Colon (tissue), 2 donors: ENCODE results near the gene INKA1.
"Not testable (repeated sequence)": the region's sequence is repeated elsewhere in the genome, so short reads cannot be mapped to it uniquely, and the experiment has no call there.

ENCODE experiments used
- FAIRE-seq: peaks from 2 replicates; lab custom pipeline; 2012; peaks lifted over from hg19 to GRCh38; lab: Jason Lieb, UNC
- donor health status: control.
- donor health status: control.

The INKA1 gene

DNA sequence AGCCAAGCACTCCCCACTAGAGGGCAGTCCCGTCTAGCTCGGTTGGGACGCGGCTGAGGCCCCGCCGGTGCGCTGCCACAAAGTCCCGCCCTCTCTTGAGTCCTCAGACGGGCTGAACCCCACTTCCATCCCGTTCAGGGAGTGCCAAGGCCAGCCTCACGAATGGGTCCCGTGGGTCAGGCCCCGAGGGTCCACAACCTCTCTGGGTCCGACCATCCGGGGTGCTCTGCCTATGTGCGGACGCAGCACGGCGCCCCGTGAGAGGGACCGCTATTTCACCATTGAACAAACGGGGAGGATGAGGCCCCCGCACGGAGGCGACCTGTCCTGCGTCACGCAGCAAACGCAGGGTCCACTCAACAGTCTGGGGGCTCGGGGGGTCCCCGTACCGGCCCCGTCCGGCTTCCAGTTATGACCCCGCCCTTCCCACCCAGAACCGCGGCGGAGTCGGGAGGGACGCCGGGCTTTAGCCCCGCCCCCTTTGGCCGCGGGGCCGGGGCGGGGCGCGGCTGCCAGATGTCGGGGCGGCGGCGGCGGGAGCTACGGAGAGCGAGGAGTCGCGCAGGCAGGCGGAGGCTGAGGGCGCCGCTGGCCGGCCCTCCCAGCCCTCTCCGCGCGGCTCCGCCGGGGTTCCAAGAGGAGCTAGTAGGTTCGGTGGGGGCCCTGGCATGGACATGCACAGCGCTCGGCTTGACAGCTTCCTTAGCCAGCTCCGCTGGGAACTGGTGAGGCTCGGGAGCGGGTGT, at the start of gene INKA1:
TSS of gene INKA1 (plus strand) at position 543 of the 746 bp plus-strand sequence. CDS start at position 675, 132 bp downstream.
- no peak for FAIRE-seq

DNA sequence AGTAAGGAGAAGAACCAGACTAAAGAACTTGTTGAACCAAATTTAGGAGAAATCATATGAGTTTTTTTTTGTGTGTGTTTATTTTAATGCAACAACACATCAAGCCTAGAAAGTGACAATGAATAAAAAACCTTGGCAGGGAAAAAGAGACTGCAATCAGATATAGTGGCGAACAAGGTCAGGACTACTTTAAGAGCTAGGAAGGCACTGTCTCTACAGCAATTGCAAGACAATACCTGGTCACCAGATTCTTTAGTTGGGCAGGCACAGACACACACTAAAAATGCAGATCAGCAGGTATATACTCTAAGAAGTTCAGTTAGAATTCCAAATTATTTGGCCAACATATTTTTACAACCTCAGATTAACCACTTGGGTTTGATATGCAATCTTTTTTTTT, 48.5 kb upstream of the INKA1 start:
- FAIRE-seq = no peak

DNA sequence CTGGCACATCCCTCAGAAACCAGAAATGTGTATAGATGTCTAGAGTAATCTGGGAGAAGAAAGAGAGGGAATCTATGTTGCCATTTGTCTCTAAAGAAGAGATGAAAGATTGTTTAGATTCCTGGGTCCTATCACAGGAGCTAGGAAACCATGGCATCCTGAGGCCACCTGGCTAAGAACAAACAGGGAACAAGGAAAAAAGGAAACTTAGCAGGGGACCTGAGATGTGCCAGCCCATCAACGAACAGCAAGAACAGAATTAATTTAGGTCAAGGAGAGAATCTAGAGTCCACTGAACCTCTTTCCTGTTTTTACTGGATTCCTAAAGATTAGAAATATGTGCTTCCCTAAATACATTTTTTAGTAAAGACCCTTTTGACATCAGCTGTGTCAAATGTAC, 47.0 kb upstream of the INKA1 start:
- no peak for FAIRE-seq

DNA sequence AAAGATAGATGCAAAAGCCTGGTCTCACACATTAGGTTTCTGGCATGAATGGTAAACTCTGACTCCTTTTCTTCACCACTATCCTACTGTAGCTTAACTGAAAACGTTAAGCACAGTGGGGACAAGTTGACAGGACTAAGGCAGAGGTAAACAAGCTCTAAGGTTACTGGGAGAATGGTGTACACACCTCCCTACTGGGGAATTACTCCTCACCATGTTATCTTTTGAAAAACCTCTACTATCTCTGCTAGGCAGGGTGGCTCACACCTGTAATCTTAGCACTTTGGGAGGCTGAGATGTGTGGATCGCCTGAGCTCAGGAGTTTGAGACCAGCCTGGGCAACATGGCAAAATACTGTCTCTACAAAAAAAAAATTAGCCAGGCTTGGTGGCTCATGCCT, 45.9 kb upstream of the INKA1 start:
- FAIRE-seq = no peak

DNA sequence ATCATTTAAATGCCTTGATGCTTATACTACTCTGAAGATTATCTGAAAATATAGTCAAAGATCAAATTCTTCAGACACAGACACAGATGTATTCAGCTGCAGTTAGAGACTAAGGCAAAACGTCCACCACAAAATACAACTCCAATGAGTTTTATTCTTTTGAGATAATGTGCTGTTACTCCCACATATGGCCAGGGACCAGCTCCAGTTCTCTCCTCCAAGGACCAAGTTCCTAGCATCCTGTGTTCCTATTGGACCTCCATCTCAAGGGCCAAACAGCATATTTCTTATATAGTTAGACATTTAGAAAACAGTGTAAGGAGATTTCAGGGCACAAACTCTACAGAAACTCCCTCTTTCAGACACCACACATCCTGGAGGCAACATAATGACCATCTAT, 43.8 kb upstream of the INKA1 start:
- FAIRE-seq = no peak

DNA sequence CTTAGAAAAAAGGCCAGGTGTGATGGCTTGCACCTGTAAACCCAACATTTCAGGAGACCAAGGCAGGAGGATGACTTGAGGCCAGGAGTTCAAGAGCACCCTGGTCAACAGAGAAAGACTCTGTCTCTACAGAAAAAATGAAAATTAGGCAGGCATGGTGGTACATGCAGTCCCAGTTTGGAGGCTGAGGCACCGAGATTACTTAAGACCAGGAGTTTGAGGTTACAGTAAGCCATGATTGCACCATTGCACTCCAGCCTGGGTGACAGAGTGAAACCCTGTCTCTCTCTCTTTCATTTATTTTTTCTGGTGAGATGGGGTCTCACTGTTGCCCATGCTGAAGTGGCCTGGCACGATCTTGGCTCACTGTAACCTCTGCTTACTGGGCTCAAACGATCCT, 41.4 kb upstream of the INKA1 start:
- no peak for FAIRE-seq

DNA sequence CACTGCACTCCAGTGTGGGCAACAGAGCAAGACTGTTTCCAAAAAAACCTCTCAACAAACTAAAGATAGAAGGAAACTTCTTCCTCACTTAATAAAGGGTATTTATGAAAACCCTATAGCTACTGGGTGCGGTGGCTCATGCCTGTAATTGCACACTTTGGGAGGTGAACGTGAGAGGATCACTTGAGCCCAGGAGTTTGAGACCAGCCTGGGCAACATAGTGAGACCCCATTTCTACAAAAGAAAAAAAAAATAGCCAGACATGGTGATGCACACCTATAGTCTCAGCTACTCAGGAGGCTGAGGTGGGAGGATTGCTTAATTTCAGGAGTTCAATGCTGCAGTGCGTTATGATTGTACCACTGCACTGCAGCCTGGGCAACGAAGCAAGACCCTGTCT, 39.1 kb upstream of the INKA1 start:
- FAIRE-seq = no peak

DNA sequence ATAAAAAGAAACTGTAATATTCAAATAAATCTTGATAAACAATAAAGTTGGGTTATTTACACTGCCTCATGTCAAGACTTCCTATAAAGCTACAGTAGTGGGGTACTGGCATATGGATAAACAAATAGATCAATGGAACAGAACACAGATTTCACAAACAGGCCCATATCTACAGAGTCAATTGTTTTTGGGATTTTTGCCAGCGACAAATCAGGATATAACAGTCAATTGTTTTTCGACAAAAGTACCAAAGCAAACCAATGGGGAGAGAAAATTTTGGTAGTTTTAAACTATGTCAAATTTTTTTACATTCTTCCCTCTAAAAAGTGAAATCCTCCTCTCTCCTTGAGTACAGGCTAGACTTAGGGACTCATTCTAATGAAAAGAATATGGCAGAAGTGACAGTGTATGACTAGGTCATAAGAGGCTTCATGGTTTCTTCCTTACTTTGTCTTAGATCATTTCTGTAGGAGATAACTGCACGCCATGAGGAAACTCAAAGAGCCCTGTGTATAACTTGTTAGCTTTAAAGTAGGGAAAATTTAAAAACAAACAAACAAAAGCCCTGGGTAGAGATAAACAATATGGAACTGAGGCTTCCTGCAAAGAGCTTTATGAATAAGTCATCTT, 33.7 kb upstream of the INKA1 start:
- no peak for FAIRE-seq

DNA sequence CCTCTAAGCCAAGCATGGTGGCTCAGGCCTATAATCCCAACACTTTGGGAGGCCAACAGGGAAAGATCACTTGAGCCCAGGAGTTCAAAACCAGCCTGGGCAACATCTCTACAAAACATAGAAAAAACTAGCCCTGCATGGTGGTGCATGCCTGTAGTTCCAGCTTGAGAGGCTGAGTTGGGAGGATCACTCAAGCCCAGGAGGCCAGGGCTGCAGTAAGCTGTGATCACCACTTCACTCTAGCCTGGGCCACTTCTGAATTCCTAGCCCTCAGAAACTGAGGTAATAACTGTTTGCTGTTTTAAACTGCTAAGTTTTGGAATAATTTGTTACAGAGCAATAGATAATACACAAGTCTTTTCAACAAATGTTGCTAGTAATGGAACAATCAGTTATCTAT, 33.1 kb upstream of the INKA1 start:
- no peak for FAIRE-seq

DNA sequence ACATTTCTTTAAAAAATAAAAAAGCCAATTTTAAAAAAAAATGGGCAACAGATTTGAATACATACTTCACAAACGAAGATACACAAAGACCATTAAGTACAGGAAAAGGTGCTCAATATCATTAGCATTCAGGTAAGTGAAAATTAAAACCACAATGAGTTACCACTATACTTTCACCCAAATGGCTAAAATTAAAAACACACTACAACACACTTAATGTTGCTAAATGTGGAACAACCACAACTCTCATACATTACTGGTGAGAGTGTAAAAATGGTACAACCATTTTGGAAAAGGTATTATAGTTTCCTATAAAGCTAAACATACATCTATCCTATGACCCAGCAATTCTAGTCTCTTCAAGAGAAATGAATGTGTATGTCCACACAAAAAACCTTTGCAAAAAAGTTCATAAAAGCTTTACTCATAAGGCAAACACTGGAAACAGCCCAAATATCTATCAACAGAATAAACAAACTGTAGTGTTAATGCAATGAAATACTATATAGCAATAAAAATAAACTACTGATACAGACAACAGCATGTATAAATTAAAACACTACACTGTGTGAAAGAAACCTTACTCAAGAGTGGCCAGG, 31.6 kb upstream of the INKA1 start:
- FAIRE-seq = no peak

DNA sequence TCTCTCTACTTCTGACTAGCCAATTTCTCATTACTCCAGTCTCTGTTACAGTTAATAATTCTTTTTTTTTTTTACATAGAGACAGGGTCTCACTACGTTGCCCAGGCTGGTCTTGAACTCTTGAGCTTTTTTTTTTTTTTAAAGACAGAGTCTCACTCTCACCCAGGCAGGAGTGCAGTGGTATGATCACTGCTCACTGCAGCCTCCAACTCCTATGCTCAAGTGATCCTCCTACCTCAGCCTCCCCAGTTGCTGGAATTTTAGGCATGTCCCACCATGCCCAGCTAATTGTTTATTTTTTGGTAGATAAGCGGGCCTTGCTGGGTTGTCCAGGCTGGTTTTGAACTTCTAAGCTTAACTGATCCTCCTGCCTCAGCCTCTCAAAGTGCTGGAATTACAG, 30.4 kb upstream of the INKA1 start:
- no peak for FAIRE-seq

DNA sequence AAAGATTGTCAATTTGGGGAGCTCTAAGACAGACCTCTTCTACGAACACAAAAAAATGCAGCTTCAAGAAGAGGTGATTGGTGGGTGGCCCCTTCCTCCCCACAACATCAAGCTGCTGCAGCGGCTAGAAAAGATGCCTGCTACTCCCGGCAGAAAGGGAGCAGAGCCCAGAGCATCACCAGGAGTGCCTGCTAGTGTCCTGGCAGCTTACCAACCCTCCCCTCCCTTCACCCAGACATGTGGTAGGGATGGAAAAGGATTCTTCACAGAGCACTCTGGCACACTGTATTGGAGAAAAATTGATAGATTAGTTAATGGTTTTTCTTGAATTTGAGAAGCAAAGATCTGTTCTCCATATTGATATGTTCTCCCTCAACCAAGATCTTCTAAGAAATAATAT, 27.5 kb upstream of the INKA1 start:
- no peak for FAIRE-seq

DNA sequence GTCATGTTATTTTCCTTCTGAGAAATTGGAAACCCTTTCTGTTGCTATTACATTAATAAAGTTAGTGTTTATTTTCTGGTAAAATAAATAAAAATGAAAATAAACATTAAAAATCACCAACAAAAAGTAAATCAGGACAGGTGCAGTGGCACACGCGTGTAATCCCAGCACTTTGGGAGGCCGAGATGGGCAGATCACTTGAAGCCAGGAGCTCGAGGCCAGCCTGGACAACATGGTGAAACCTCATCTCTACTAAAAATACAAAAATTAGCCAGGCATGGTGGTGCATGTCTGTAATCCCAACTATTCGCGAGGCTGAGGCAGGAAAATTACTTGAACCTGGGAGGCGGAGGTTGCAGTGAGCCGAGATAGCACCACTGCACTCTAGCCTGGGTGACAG, 27.0 kb upstream of the INKA1 start:
- FAIRE-seq = not testable (repeated sequence)

DNA sequence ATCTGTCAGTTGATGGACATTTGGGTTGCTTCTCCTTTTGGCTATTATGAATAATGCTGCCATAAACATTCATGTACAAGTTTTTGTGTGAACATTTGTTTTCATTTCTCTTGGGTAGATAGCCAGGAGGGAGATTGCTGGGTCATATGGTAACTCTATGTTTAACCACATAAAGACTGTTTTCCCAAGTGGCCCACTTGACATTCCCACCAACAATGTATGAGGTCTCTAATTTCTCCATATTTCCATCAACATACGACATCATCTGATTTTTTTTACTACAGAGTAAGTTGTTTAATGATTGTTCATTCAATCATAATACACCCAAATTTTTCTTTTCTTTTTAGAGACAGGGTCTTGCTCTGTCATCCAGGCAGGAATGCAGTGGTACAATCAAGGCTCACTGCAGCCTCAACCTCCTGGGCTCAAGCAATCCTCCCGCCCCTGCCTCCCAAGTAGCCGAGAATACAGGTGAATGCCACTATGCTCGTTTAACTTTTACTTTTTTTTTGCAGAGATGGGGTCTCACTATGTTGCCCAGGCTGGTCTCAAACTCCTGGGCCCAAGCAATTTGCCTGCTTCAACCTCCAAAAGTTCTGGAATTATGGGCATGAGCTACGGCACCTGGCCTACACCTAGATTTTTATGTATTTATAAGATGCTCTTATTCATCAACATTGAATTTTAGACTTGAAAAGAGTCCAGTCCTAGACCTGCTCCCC, 23.5 kb upstream of the INKA1 start:
- no peak for FAIRE-seq

DNA sequence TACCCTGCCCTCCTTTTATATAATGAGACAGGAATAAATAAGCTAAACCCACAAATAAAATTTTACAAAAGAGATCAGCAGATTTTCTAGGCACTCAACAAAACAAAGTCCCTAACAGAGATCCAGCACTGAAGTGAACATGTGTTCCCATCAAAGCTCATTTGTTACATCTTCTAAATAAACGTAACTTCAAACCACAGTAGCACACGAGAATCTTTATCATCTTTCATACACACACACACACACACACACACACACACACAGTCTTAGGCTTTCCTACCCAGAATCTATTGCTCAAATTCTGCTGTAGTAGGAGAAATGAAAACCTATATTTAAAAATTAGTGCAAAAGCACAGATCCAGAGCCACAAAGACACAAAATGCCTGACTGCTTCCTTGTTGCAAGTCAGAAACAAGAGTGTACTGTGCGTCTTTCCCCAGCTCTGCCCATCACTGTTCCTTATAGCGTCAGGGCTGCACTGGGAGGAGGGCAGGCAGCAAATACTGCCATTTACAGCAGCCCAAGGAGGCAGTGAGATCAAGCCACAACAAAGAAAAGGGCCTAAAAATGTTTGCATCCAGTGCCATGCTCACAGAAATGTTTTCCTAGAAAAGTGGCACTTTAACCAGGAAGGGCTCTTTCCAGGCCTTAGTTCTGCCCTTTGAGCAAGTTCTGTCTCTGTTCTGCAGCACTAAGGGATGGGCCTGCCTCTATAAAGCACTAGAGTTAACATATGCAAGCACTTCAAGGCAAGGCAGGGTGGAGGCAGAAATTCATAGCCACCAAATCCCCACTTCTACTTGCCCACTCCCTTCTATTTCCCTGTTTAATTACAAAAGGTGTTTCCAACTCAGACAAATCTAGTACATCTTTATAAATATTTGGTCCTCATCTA, 22.7 kb upstream of the INKA1 start:
- no peak for FAIRE-seq

DNA sequence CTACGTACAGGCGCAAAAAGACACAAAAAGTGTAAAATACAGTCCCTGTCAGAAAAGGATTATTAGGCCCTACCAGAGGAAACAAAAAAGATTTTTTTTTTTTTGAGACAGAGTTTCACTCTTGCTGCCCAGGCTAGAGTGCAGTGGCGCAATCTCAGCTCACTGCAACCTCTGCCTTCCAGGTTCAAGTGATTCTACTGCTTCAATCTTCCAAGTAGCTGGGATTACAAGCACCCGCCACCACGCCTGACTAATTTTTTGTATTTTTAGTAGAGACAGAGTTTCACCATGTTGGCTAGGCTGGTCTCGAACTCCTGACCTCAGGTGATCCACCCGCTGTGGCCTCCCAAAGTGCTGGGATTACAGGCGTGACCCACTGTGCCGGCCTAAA, 22.1 kb upstream of the INKA1 start:
- not testable (repeated sequence) for FAIRE-seq

DNA sequence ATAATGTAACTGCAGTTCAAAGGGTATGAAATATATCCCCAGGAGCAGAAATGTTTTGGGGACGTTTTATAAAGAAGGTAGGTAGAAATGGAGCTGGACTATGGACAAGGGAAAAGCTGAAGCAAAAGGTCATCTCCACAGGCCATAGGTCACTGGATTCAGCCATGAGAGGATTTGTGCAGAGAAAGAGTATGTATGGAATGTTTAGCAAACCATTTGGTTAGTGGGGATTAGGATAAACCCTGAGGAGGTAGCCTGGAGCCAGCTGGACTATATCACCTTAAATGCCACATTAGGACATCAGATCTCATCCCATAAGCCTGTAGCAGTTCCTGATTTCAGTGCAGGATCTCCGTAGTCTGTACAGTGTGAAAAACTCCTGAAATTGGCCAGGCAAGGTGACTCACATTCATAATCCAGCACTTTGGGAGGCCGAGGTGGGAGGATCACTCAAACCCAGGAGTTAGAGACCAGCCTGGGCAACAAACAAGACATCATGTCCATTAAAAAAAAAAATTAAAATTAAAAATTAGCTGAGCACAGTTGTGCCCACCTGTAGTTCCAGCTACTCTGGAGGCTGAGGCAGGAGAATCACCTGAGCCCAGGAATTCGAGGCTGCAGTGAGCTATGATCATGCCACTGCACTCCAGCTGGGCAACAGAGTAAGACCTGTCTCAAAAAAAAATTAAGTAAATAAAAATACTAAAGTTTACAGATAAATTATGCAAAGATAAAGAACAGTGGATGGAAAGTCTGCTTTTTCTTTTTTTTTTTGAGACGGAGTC, 21.5 kb upstream of the INKA1 start:
- no peak for FAIRE-seq

DNA sequence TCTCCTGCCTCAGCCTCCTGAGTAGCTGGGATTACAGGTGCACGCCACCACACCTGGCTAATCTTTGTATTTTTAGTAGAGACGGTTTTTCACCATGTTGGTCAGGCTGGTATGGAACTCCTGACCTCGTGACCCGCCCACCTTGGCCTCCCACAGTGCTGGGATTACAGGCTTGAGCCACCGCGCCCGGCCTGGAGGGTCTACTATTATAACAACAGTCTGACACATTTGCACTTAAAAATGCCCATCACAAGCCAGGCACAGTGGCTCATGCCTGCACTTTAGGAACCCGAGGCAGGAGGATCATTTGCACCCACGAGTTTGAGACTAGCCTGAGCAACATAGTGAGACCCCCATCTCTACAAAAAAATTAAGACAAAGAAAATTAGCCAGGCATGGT, 20.8 kb upstream of the INKA1 start:
- not testable (repeated sequence) for FAIRE-seq

DNA sequence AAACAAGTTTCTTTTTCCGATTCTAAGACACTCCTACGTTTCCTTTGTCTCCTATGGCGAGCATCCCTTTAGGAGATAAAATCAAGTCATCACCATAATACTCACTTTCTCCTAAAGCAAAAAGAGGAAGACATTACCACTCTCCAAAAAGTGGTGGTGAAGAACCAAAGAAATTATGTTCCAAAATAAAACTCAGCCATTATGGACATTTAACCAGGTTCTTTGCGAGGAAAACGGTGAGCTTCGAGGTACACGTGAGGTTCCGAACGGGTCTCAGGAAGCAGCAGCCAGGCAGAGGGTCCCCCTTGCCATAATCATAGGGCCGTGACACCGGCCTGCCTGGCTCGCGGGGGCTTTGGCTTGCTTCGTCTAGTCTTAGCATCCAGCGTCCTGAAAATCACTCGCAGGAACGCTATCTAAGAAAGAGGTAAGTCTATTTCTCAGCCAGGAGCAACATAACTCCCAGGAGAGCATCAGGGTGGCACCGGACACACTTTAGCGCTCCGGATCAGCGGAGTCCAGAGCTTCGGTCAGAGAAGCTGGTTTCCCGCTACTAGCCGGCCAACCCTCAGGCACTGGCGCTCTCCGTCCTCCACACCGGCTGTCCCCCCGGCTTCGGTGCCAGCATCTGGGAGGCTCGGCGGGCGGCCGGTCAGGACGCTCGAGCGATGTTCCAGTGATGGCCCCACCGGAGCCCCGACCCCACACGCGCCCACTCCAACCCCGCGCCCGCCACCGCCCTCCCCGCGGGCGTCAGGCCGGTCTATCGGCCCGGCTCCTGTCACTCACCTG, 17.3 kb upstream of the INKA1 start:
- no peak for FAIRE-seq
